Astrocyte of the spinal cord (primary cell): ENCODE measurements around the gene DCAF12.

Experiments used
- DNase-seq: peaks from one replicate; pipeline ENCODE4 v3.0.0; 2011; ENCODE audit warnings: low read depth, low spot score
- H3K4me3 ChIP-seq: 2 replicates; pipeline ENCODE4 v1.5.1; 2011; ENCODE audit warnings: low read depth, mild to moderate bottlenecking, low read length, moderate library complexity
- in situ Hi-C: cut with HindIII; loops from 2 replicates; pipeline ENCODE4 v1.10.0; 2017; ENCODE audit warnings: low sequenced_read_pairs
- TF ChIP-seq, protein P1 (sequence below): IDR thresholded peaks from 2 replicates; pipeline ENCODE4 v1.5.1; 2012; ENCODE audit warnings: low read depth, mild to moderate bottlenecking, low read length, inconsistent platforms

DCAF12 gene

DNA sequence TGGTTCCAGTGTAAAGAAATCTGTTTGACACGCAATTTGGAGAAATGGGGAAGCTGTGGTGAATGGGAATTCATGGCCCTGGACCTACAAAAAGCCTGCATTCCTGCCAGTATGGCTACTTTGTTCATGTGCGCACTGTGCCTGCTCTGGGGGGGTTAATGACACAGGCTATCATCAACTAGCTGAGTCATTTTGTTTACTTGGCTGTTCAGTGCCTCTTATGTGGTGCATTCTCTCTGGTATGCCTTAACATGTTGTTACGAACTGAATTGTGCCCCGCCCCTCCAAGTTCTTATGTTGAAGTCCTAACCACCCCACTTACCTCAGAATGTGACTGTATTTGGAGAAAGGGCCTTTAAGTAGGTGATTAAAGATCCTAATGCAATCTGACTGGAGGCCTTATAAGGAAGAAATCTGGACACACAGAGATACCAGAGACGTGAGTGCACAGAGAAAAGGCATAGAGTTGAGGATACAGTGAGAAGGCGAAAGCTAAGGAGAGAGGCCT, 31.9 kb upstream of the DCAF12 start:
- H3K4me3 ChIP-seq, result no peak overlapping the region
- peak; percentile 80 for DNase-seq
- TF ChIP-seq, protein P1, sequence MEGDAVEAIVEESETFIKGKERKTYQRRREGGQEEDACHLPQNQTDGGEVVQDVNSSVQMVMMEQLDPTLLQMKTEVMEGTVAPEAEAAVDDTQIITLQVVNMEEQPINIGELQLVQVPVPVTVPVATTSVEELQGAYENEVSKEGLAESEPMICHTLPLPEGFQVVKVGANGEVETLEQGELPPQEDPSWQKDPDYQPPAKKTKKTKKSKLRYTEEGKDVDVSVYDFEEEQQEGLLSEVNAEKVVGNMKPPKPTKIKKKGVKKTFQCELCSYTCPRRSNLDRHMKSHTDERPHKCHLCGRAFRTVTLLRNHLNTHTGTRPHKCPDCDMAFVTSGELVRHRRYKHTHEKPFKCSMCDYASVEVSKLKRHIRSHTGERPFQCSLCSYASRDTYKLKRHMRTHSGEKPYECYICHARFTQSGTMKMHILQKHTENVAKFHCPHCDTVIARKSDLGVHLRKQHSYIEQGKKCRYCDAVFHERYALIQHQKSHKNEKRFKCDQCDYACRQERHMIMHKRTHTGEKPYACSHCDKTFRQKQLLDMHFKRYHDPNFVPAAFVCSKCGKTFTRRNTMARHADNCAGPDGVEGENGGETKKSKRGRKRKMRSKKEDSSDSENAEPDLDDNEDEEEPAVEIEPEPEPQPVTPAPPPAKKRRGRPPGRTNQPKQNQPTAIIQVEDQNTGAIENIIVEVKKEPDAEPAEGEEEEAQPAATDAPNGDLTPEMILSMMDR, result no peak
- in situ Hi-C loops, result no loop called here

- DNase-seq, result no peak
- H3K4me3 ChIP-seq, result no peak overlapping the region
- TF ChIP-seq, protein P1, result no peak
- in situ Hi-C loops, result no loop called here
These were observed 31.4 kb upstream of the DCAF12 start for GRCh38 chr9:34157898-34158297.

DNA sequence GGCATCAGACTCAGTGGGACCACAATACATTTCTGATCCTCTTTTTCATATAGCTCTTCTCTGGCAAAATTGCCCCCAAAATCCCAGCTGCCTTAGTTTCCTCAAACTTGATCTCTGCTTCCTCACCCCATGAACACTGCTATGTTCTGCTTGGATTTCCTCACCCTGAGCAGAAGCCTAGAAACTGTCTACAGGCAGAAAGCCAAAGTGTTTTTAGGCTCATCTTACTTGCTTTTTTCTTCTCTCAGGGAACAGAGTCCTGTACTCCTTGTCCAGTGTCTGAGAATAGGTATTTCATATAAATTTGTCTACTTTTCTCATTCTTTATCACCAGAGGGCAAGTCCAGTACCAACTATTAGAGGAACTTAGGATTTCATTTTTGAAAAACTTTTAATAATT, 30.8 kb upstream of the DCAF12 start:
- no peak for DNase-seq
- in situ Hi-C loops, result no loop called here
- TF ChIP-seq, protein P1, result no peak
- H3K4me3 ChIP-seq, result no peak overlapping the region

DNA sequence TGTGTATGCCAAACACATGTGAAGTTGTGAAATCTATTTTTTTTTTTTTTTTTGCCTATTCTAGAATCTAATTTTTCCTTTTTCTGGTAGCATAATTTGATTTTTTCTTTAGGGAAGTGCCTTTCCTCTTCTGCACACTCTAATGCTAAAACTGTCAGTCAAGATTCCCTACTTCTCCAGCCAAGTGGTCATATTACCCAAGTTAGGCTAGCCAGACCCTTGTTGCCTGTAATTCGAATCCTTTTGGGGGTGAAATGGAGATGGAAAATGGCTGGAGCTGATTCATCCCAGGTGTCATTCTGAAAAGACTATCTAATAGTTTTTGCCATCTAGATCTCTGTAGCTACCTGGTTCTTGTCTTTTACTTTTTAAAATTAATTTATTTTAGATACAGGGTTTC, 27.6 kb upstream of the DCAF12 start:
- DNase-seq, result no peak
- TF ChIP-seq, protein P1, result no peak
- no peak overlapping the region for H3K4me3 ChIP-seq
- in situ Hi-C loops, result no loop called here

GRCh38 chr9:34151398-34151797, 24.9 kb upstream of the DCAF12 start:
- no peak for DNase-seq
- no peak overlapping the region for H3K4me3 ChIP-seq
- TF ChIP-seq, protein P1, result no peak
- in situ Hi-C loops, result no loop called here

GRCh38 chr9:34145165-34145564, 18.7 kb upstream of the DCAF12 start:
- in situ Hi-C loops, result no loop called here
- no peak for DNase-seq
- no peak overlapping the region for H3K4me3 ChIP-seq
- TF ChIP-seq, protein P1, result no peak

GRCh38 chr9:34143116-34143515, 16.6 kb upstream of the DCAF12 start:
- no peak overlapping the region for H3K4me3 ChIP-seq
- no peak for DNase-seq
- TF ChIP-seq, protein P1, result no peak
- in situ Hi-C loops, result no loop called here
